CD14-positive monocyte (primary cell): ENCODE results near the gene TUBB6. TPM values are rescaled to one million over a fixed set of nuclear protein-coding genes. Genes with fewer than 3 reads are reported as not detected.

Experiments
- DNase-seq, 3 donors: peaks; one replicate each; pipeline ENCODE4 v3.0.0-alpha.2; 2011 to 2022
- H2AFZ ChIP-seq: 2 replicates; pipeline ENCODE4 v1.6.0; 2012; ENCODE audit warnings: mild to moderate bottlenecking, low read depth, low read length, inconsistent platforms; ENCODE audit not compliant: insufficient read depth, poor library complexity, severe bottlenecking
- H3K27ac ChIP-seq, 2 donors: 1 replicate in 1 of 2; 2 replicates in 1 of 2; pipeline ENCODE4 v1.5.1; 2012 to 2013; ENCODE audit warnings: low read length in 2 of 2, control low read depth in 1 of 2, inconsistent platforms in 1 of 2, low read depth in 1 of 2, mild to moderate bottlenecking in 1 of 2
- H3K27me3 ChIP-seq, 2 donors: one replicate each; pipeline versions ENCODE4 v1.6.0 to v1.6.1; 2011 to 2013; ENCODE audit warnings: low read length in 2 of 2; ENCODE audit not compliant: control insufficient read depth in 2 of 2, insufficient read depth in 2 of 2
- H3K36me3 ChIP-seq, 2 donors: replicated peaks in 1 of 2; 1 replicate in 1 of 2; 2 replicates in 1 of 2; pipeline versions ENCODE4 v1.5.1 to v1.6.1; 2012 to 2013; ENCODE audit warnings: low read length in 2 of 2, control low read depth in 1 of 2, inconsistent platforms in 1 of 2, mild to moderate bottlenecking in 1 of 2; ENCODE audit not compliant: insufficient read depth in 2 of 2, control insufficient read depth in 1 of 2
- H3K4me1 ChIP-seq, 2 donors: 1 replicate in 1 of 2; 2 replicates in 1 of 2; pipeline versions ENCODE4 v1.5.1 to v1.6.1; 2012 to 2013; ENCODE audit warnings: low read length in 2 of 2, control low read depth in 1 of 2, inconsistent platforms in 1 of 2, mild to moderate bottlenecking in 1 of 2, moderate library complexity in 1 of 2; ENCODE audit not compliant: insufficient read depth in 2 of 2, control insufficient read depth in 1 of 2
- H3K4me2 ChIP-seq: replicated peaks from 2 replicates; pipeline ENCODE3; 2012; ENCODE audit warnings: low read length, moderate library complexity, mild to moderate bottlenecking; ENCODE audit not compliant: poor library complexity, severe bottlenecking; ENCODE audit errors: extremely low read depth
- H3K4me3 ChIP-seq, 3 experiments: fragments of 200-600 bp in 1 of 3; sonication (generic) in 1 of 3; replicated peaks in 1 of 3; 1 replicate in 2 of 3; 2 replicates in 1 of 3; pipeline ENCODE4 v1.5.1; 2011 to 2013; ENCODE audit warnings: low read length in 3 of 3, mild to moderate bottlenecking in 3 of 3, control low read depth in 2 of 3, low read depth in 2 of 3, inconsistent platforms in 1 of 3, moderate library complexity in 1 of 3
- H3K79me2 ChIP-seq: 2 replicates; pipeline ENCODE4 v1.6.0; 2012; ENCODE audit warnings: mild to moderate bottlenecking, control low read depth, inconsistent platforms, low read length, moderate library complexity; ENCODE audit not compliant: insufficient read depth
- H3K9ac ChIP-seq: 2 replicates; pipeline ENCODE4 v1.6.0; 2017; ENCODE audit warnings: low read length, mild to moderate bottlenecking; ENCODE audit not compliant: insufficient read depth, poor library complexity, severe bottlenecking
- H3K9me3 ChIP-seq, 2 donors: replicated peaks in 1 of 2; 1 replicate in 1 of 2; 2 replicates in 1 of 2; pipeline versions ENCODE4 v1.5.1 to v1.6.1; 2012 to 2013; ENCODE audit warnings: low read length in 2 of 2, control low read depth in 1 of 2; ENCODE audit not compliant: control insufficient read depth in 1 of 2, insufficient read depth in 1 of 2
- H4K20me1 ChIP-seq: 2 replicates; pipeline ENCODE4 v1.6.0; 2012; ENCODE audit warnings: mild to moderate bottlenecking, low read length, control low read depth, moderate library complexity; ENCODE audit not compliant: insufficient read depth
- H3K27ac Mint-ChIP-seq, 7 donors: one replicate each; pipeline ENCODE4 v1.8.0; 2020; ENCODE audit warnings: mild to moderate bottlenecking in 7 of 7, mixed read lengths in 7 of 7, moderate library complexity in 6 of 7, inconsistent platforms in 2 of 7
- H3K27me3 Mint-ChIP-seq, 3 donors: one replicate each; pipeline ENCODE4 v1.8.0; 2021 to 2022; ENCODE audit warnings: low read depth in 3 of 3, mild to moderate bottlenecking in 3 of 3, mixed read lengths in 3 of 3, moderate library complexity in 3 of 3, inconsistent platforms in 1 of 3
- H3K36me3 Mint-ChIP-seq, 2 donors: one replicate each; pipeline ENCODE4 v1.8.0; 2020; ENCODE audit warnings: mixed read lengths in 2 of 2, inconsistent platforms in 1 of 2, mild to moderate bottlenecking in 1 of 2
- H3K4me1 Mint-ChIP-seq: one replicate; pipeline ENCODE4 v1.8.0; 2020; ENCODE audit warnings: mild to moderate bottlenecking, mixed read lengths
- H3K4me3 Mint-ChIP-seq, 2 donors: one replicate each; pipeline ENCODE4 v1.8.0; 2020; ENCODE audit warnings: mild to moderate bottlenecking in 2 of 2, mixed read lengths in 2 of 2, moderate library complexity in 1 of 2
- H3K9me3 Mint-ChIP-seq, 7 donors: one replicate each; pipeline ENCODE4 v1.8.0; 2020 to 2022; ENCODE audit warnings: mixed read lengths in 7 of 7, mild to moderate bottlenecking in 6 of 7, moderate library complexity in 6 of 7, inconsistent platforms in 2 of 7
- CTCF ChIP-seq: fragments of 200-600 bp; IDR thresholded peaks from one replicate; pipeline ENCODE4 v1.8.0; 2022; ENCODE audit warnings: antibody characterized with exemption, mild to moderate bottlenecking
- WGBS: methylation state at CpG from one replicate; pipeline ENCODE4 v1.1.5; 2013; ENCODE audit warnings: missing lambda C conversion rate; ENCODE audit not compliant: insufficient coverage; 5-methylcytosine and 5-hydroxymethylcytosine counted together
- intact Hi-C, 2 donors: fragments of 100-400 bp; cut with micrococcal nuclease; formaldehyde crosslinking; loops; one replicate each; pipeline versions ENCODE4 v1.15.0 to v1.15.1; 2023
- polyA plus RNA-seq, 3 donors: library from polyadenylated mRNA; depleted of rRNA in 1 of 3; unstranded in 2 of 3; stranded (reverse) in 1 of 3; fragments of 300-500 nt in 2 of 3; fragments of >200 nt in 1 of 3; fragmentation: Illumina TruSeq in 2 of 3; gene quantifications; 1 replicate in 2 of 3; 2 replicates in 1 of 3; pipeline ENCODE4 v1.2.3, GENCODE V29; 2012 to 2021

The TUBB6 gene
- polyA plus RNA-seq, 3 donors: 15.8 to 34.9 (median 27.6) TPM

DNA sequence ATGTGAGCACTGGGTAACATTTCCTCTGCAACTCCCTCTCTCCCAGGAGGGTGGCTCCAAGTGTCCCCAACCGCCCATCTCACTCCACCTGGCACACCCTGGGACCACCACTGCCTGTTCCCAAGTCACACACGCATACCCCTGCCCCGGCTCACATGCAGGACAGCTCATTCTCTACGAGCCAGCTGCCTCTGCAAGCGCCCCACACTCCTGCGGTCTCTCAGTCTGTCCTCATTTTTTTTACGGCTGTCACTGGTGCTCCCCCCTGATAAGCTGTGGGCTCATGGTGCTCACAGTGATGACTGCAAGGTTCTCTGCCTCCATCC, 38.2 kb downstream of the TUBB6 start:
- H3K9me3 Mint-ChIP-seq: peaks cover 0 to 1% (median 0%) of the 10 kb centered on the region in 7 donors
- H3K27me3 Mint-ChIP-seq: peaks cover 0 to 2% (median 0%) of the 10 kb centered on the region in 3 donors
- H3K9ac ChIP-seq: no peak overlapping the region
- H3K9me3 ChIP-seq: no peaks in the 10 kb centered on the region
- 100% methylated on average over 5 of the region's 7 CpGs for WGBS
- no peak overlapping the region for H3K4me2 ChIP-seq
- intact Hi-C loops: no loop called here
- no peak for TF ChIP-seq CTCF
- no peaks in the 10 kb centered on the region for H3K4me1 ChIP-seq
- H3K36me3 ChIP-seq: peaks cover 77 to 97% of the 10 kb centered on the region in 2 donors
- no peaks in the 10 kb centered on the region for H3K27me3 ChIP-seq
- H3K27ac Mint-ChIP-seq: peak overlapping the region in 4 of 7 donors; percentile 32 to 81 (median 48)
- H3K36me3 Mint-ChIP-seq: peaks cover 81 to 98% of the 10 kb centered on the region in 2 donors
- H3K4me3 ChIP-seq: no peak overlapping the region
- H3K79me2 ChIP-seq: no peaks in the 10 kb centered on the region
- no peak overlapping the region for H3K4me3 Mint-ChIP-seq
- no peaks in the 10 kb centered on the region for H3K4me1 Mint-ChIP-seq
- no peak overlapping the region for H3K27ac ChIP-seq
- H4K20me1 ChIP-seq: no peaks in the 10 kb centered on the region
- no peak overlapping the region for H2AFZ ChIP-seq
- no peak for DNase-seq

- Mint-ChIP-seq H3K27me3 (peaks cover 0 to 2% (median 0%) of the 10 kb centered on the region in 3 donors), H3K36me3 (peaks cover 82 to 93% of the 10 kb centered on the region in 2 donors), H3K9me3 (peaks cover 0 to 1% (median 0%) of the 10 kb centered on the region in 7 donors), H3K4me1 (no peaks in the 10 kb centered on the region), H3K4me3 (no peak overlapping the region), H3K27ac (peak overlapping the region in 1 of 7 donors; percentile 7)
- Histone ChIP-seq H4K20me1 (no peaks in the 10 kb centered on the region), H3K27me3 (no peaks in the 10 kb centered on the region), H3K4me2 (no peak overlapping the region), H2AFZ (no peak overlapping the region), H3K4me3 (no peak overlapping the region), H3K9ac (no peak overlapping the region), H3K79me2 (no peaks in the 10 kb centered on the region), H3K36me3 (peaks cover 81 to 97% of the 10 kb centered on the region in 2 donors), H3K27ac (no peak overlapping the region), H3K4me1 (no peaks in the 10 kb centered on the region), H3K9me3 (no peaks in the 10 kb centered on the region)
- 86% methylated on average over 1 of the region's 4 CpGs for WGBS
- no peak for DNase-seq
- intact Hi-C loops: no loop called here
- no peak for TF ChIP-seq CTCF
These were observed 39.9 kb downstream of the TUBB6 start for GRCh38 chr18:12347895-12348294.
